ENCODE data around the gene FTO.

Gene FTO

GRCh38 chr16:54027995-54028394, 324.0 kb downstream of the FTO start:
- TF ChIP-seq CTCF (IDR thresholded peaks at IDR 0.05) (no peak), ZFX (IDR thresholded peaks at IDR 0.05; ENCODE audit: borderline replicate concordance) (no peak)
- no peak overlapping the region for H3K27ac ChIP-seq

- TF ChIP-seq CTCF (IDR thresholded peaks at IDR 0.05) (no peak), ZFX (IDR thresholded peaks at IDR 0.05; ENCODE audit: borderline replicate concordance) (no peak)
- H3K27ac ChIP-seq, result no peak overlapping the region
Observed at GRCh38 chr16:54030451-54030850, 326.5 kb downstream of the FTO start.

- TF ChIP-seq ZFX (IDR thresholded peaks at IDR 0.05; ENCODE audit: borderline replicate concordance), result no peak
- H3K27ac ChIP-seq, result no peak overlapping the region
Observed at GRCh38 chr16:54031107-54031760, 327.3 kb downstream of the FTO start.

- H3K27ac ChIP-seq, result no peak overlapping the region
- TF ChIP-seq ZFX (IDR thresholded peaks at IDR 0.05; ENCODE audit: borderline replicate concordance), result no peak
- TF ChIP-seq CTCF (IDR thresholded peaks at IDR 0.05), result no peak
Observed at GRCh38 chr16:54033747-54034146, 329.8 kb downstream of the FTO start.

- H3K27ac ChIP-seq, result no peak overlapping the region
- TF ChIP-seq CTCF (IDR thresholded peaks at IDR 0.05) (no peak), ZFX (IDR thresholded peaks at IDR 0.05; ENCODE audit: borderline replicate concordance) (no peak)
Observed at GRCh38 chr16:54034684-54035083, 330.7 kb downstream of the FTO start.

GRCh38 chr16:54040480-54040879, 336.5 kb downstream of the FTO start:
- no peak for TF ChIP-seq ZFX (IDR thresholded peaks at IDR 0.05; ENCODE audit: borderline replicate concordance)
- TF ChIP-seq CTCF (IDR thresholded peaks at IDR 0.05), result no peak
- H3K27ac ChIP-seq, result no peak overlapping the region

GRCh38 chr16:54040975-54041374, 337.0 kb downstream of the FTO start:
- H3K27ac ChIP-seq, result no peak overlapping the region
- TF ChIP-seq CTCF (IDR thresholded peaks at IDR 0.05), result no peak
- no peak for TF ChIP-seq ZFX (IDR thresholded peaks at IDR 0.05; ENCODE audit: borderline replicate concordance)
